Glomerular visceral epithelial cell (primary cell): ENCODE data around the gene STX5.
"Not testable (repeated sequence)": the region's sequence is repeated elsewhere in the genome, so short reads cannot be mapped to it uniquely, and the experiment has no call there.

Experiments
- DNase-seq: peaks from one replicate; pipeline ENCODE4 v3.0.0-alpha.2; 2016; ENCODE audit errors: extremely low spot score

Gene STX5, protein sequence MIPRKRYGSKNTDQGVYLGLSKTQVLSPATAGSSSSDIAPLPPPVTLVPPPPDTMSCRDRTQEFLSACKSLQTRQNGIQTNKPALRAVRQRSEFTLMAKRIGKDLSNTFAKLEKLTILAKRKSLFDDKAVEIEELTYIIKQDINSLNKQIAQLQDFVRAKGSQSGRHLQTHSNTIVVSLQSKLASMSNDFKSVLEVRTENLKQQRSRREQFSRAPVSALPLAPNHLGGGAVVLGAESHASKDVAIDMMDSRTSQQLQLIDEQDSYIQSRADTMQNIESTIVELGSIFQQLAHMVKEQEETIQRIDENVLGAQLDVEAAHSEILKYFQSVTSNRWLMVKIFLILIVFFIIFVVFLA

GRCh38 chr11:62831520-62832335 lies at the start of gene STX5:
TSS of gene STX5 (minus strand) at chr11:62832051. CDS start at chr11:62831243, 808 bp downstream.
- DNase-seq, result peak; percentile 98

- DNase-seq, result peak; percentile 85
These were observed 49.1 kb upstream of the STX5 start, which contains the start of gene SLC3A2 for GRCh38 chr11:62880803-62881578. TSS of gene SLC3A2 (plus strand) at chr11:62880896. CDS start at chr11:62881024, 128 bp downstream.

- DNase-seq, result peak; percentile 37
These were observed 48.5 kb upstream of the STX5 start for GRCh38 chr11:62880231-62880802.

DNA sequence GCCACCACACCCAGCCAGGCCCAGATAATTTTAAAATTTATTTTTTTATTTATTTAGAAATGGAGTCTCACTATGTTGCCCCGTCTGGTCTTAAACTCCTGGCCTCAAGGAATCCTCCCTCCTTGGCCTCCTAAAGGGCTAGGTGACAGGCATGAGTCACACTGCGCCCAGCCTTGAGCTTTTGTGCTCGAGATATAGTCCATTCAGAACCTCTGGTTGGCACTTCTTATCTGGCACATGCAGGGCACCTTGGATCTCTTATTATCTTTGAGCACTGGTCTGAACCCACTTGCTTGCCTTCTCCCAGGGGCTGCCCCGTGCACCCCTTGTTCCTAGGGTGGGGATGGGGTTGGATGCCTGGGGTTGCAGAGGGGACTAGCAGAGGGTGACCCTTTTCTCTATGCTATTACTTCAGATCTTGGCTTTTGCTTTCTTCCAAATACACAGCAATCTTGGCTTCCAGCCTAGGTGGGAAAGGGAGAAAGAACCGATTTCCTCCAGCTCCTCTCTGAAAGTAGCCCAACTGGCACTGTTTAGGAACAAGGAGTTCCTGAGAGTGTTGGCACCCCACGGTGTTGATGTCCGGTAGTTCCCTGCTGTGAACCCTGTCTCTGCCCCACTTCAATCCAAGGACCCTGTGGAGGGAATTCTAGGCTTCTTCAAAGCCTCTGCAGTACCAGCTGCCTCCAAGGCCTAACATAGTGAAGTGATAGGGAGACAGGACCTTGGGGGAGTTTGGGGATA lies 47.6 kb upstream of the STX5 start:
- DNase-seq, result no peak

DNA sequence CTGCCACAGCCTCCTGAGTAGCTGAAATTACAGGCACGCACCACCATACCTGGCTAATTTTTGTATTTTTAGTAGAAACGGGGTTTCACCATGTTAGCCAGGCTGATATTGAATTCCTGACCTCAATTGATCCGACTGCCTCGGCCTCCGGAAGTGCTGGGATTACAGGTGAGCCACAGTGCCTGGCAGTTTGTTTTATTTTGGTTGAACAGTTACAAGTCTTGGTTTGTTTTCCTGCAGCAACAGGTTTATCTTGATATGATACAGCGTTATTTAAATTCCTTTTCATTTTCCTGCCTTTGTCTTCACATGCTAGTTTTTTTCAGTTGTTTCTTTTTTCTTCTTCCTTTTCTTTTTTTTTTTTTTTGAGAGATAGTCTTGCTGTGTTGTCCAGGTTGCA lies 44.9 kb upstream of the STX5 start:
- DNase-seq, result no peak

DNA sequence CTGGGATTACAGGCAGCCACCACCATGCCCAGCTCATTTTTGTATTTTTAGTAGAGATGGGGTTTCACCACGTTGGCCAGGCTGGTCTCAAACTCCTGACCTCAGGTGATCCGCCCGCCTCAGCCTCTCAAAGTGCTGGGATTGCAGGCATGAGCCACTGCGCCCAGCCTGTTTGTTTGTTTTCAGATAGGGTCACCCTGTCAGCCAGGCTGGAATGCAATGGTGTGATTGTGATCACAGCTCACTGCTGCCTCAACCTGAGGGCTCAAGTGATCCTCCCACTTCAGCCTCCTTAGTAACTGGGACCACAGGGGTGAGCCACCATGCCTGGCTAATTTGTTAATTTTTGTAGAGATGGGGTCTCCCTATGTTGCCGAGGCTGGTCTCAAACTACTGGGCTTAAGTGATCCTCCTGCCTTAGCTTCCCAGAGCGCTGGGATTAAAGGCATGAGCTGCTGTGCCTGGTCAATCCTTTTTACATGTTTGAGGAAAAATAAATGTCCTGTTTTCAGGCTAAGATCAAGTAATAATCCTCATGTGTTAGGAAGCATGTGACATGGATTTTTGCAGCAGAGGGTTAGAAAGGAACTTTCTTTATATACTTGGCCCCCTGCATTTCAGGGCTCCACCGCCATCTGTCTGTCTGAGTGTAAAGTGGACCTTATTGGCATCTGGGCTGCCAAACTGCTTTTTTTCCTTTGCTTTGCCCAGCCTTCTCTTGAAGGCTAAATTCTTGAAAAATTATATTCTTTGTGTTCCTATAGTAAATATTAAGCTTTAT lies 44.0 kb upstream of the STX5 start:
- no peak for DNase-seq

- DNase-seq, result no peak
These were observed 43.0 kb upstream of the STX5 start for GRCh38 chr11:62874851-62875250.

DNA sequence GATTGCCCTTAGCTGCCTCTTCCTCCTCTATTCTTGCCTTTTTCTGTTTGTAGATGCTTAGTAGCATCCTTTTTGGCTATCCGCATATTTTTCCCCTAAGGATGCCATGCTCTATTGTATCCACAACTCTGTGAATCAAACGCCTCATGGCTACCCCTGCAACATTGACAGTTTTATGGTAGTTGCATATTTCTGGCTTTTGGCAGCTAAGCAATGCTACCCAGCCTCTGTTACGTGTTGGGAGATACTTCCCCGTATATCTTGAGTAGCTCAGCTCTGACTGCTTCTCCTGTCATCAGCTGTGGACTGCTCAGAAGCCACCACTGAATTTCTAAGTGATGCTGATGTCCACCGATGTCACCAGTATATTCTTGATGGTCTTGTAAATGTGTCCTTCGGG lies 33.8 kb upstream of the STX5 start:
- DNase-seq, result no peak

DNA sequence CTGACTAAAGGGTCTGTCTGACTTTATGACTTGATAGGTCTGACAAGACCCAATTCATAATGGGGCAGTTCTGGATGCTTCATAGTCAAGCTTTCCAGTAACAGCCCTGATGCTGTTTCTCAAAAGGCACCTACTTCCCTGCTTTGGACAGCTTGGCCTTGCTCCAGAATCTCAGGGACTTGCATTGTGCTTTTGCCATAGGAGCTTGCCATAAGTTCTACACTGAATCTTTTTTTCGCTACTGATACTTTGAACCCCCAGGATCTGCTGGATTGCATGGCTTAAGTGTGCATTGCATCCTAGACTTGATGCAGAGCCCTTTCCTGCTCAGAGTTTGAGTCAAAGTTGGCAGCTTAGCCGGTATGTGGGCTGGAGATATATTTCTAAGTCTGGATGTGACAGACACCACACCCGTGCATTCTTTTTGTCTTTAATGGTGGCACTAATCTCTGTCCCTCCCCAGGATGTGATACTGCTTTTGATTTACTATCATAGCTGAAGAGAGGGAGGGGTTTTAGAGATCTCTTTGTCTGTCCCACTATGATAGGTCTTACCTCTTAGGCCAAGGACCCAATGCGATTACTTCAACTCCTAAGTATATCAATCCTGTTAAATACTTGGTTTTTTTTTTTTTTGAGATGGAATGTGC lies 32.0 kb upstream of the STX5 start:
- DNase-seq, result no peak

- DNase-seq, result not testable (repeated sequence)
These were observed 29.8 kb upstream of the STX5 start for GRCh38 chr11:62861564-62862192.

DNA sequence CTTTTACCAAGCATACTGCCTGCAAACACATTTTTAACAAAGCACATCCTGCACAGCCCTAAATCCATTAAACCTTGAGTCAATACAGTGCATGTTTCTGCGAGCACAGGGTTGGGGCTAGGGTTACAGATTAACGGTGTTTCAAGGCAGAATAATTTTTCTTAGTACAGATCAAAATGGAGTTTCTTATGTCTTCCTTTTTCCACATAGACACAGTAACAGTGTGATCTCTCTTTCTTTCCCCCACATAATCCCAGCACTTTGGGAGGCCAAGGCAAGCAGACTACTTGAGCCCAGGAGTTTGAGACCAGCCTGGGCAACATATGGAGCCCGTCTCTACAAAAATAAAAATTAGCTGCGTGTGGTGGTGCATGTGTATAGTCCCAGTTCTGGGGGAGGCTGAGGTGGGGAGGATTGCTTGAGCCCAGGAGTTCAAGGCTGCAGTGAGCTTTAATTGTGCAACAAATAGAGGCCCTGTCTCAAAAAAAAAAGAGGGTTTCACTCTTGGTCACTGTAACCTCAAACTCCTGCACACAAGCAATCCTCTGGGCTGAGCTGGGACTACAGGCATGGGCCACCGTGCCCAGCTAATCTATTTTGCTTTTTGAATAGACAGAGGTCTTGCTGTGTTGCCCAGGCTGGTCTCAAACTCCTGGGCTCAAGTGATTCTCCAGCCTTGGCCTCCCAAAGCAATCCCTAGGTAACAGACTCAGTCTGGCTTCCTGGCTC lies 29.1 kb upstream of the STX5 start:
- no peak for DNase-seq

GRCh38 chr11:62859281-62859703 lies 27.4 kb upstream of the STX5 start:
- DNase-seq, result not testable (repeated sequence)

- DNase-seq, result no peak
These were observed 26.4 kb upstream of the STX5 start for GRCh38 chr11:62858201-62858600.

- DNase-seq, result no peak
These were observed 25.7 kb upstream of the STX5 start for GRCh38 chr11:62857541-62857982.

DNA sequence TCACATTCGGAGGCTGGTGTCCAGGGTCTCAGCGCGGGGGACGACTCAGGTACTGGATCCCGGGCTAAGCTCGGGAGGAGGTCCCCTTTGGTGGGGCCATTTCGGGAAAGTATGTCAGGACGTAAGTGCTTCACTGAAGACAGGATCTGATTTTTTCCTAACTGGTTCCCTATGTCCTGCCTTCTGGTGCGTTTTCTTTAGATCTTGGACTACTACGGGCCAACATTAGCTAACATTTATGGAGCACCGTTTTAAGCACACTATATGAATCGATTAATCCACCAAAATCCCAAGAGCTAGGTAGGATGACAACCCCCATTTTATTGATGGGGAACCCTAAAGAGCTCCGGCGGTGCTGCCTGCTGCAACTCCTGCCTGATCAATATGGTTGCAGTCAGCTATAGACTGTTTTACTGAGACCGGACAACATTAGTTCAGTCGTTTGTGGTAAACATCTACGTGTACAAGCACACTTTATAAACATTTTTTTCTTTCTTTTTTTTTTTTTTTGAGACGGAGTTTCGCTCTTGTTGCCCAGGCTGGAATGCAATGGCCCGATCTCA lies 24.6 kb upstream of the STX5 start:
- DNase-seq, result no peak

GRCh38 chr11:62855571-62856332 lies 23.9 kb upstream of the STX5 start:
- DNase-seq, result peak; percentile 99

- no peak for DNase-seq
These were observed 23.1 kb upstream of the STX5 start for GRCh38 chr11:62854825-62855570.
